Subcutaneous adipose tissue (tissue), 4 donors: ENCODE measurements around the gene NEK1. TPM values are rescaled to one million over a fixed set of nuclear protein-coding genes. Genes with fewer than 3 reads are reported as not detected.

Source experiments
- total RNA-seq, 4 donors: library from RNA; depleted of rRNA; stranded (reverse); fragments of >200 nt; gene quantifications; one replicate each; pipeline ENCODE4 v1.1.0, GENCODE V29; 2016

The NEK1 gene
- total RNA-seq, 4 donors from 2014 or later = 10.7 to 15.9 (median 14.0) TPM

Other genes with a start within 250 kb of the NEK1 start
- gene CLCN3, start 8.0 kb upstream of the NEK1 start, total RNA-seq = 10 to 100 TPM; 26.2 to 31.5 (median 28.4) TPM
- gene HPF1, start 145.4 kb upstream of the NEK1 start, total RNA-seq = 10 to 100 TPM; 12.8 to 37.0 (median 22.8) TPM